Amniotic stem cell (primary cell): ENCODE data around the gene TMEM233.
A peak's percentile ranks its signal among the peaks of the same experiment; 100 is the strongest.

Experiments used
- DNase-seq: peaks from one replicate; lab custom pipeline; 2025; lab: John Stamatoyannopoulos, UW

The TMEM233 gene

GRCh38 chr12:119659289-119659897 lies 65.8 kb downstream of the TMEM233 start:
- DNase-seq: no peak

- no peak for DNase-seq
These were observed 66.5 kb downstream of the TMEM233 start for GRCh38 chr12:119660076-119660475.

GRCh38 chr12:119661882-119662281 lies 68.3 kb downstream of the TMEM233 start:
- no peak for DNase-seq

- no peak for DNase-seq
These were observed 71.1 kb downstream of the TMEM233 start for GRCh38 chr12:119664642-119665041.

GRCh38 chr12:119665164-119665929 lies 71.8 kb downstream of the TMEM233 start:
- DNase-seq: no peak

GRCh38 chr12:119666226-119666795 lies 72.7 kb downstream of the TMEM233 start:
- no peak for DNase-seq

- DNase-seq: no peak
These were observed 73.5 kb downstream of the TMEM233 start for GRCh38 chr12:119666900-119667576.

- DNase-seq: peak; percentile 94
These were observed 74.2 kb downstream of the TMEM233 start, which contains the start of gene PRKAB1 for GRCh38 chr12:119667577-119668323. Gene PRKAB1, plus strand, starts transcription at chr12:119668133. Its CDS starts 112 bp downstream, at chr12:119668245.

GRCh38 chr12:119668324-119668841 lies 74.8 kb downstream of the TMEM233 start:
- no peak for DNase-seq

- no peak for DNase-seq
These were observed 76.3 kb downstream of the TMEM233 start for GRCh38 chr12:119669744-119670472.

- no peak for DNase-seq
These were observed 77.5 kb downstream of the TMEM233 start for GRCh38 chr12:119671070-119671469.

- no peak for DNase-seq
These were observed 78.6 kb downstream of the TMEM233 start for GRCh38 chr12:119672194-119672593.

GRCh38 chr12:119673634-119674033 lies 80.1 kb downstream of the TMEM233 start:
- DNase-seq: no peak

GRCh38 chr12:119674560-119674959 lies 81.0 kb downstream of the TMEM233 start:
- DNase-seq: no peak

- no peak for DNase-seq
These were observed 82.4 kb downstream of the TMEM233 start for GRCh38 chr12:119676022-119676421.

- DNase-seq: no peak
These were observed 83.0 kb downstream of the TMEM233 start for GRCh38 chr12:119676573-119676972.

GRCh38 chr12:119678459-119678858 lies 84.9 kb downstream of the TMEM233 start:
- DNase-seq: no peak

- no peak for DNase-seq
These were observed 85.5 kb downstream of the TMEM233 start for GRCh38 chr12:119679081-119679480.

GRCh38 chr12:119679490-119679889 lies 85.9 kb downstream of the TMEM233 start:
- no peak for DNase-seq

- DNase-seq: no peak
These were observed 87.5 kb downstream of the TMEM233 start for GRCh38 chr12:119681111-119681510.
